H1 (cell line): Measurements from ENCODE around the gene BPIFB4. TPM values are rescaled to one million over a fixed set of nuclear protein-coding genes. Genes with fewer than 3 reads are reported as not detected.

Source experiments
- ASH2L ChIP-seq: fragments of 200-600, 300-600 bp; sonication (generic); IDR thresholded peaks from one replicate; pipeline ENCODE4 v1.7.1; 2017; ENCODE audit warnings: low read length
- GTF2F1 ChIP-seq: IDR thresholded peaks from 2 replicates; pipeline ENCODE4 v1.6.1; 2012; ENCODE audit warnings: low read depth, low read length, improper control_type of control experiment, borderline replicate concordance
- HDAC6 ChIP-seq: IDR thresholded peaks from one replicate; pipeline ENCODE4 v1.7.1; 2012; ENCODE audit warnings: low read depth, mild to moderate bottlenecking, inconsistent platforms, low read length, moderate library complexity
- KDM4A ChIP-seq: IDR thresholded peaks from one replicate; pipeline ENCODE4 v1.7.1; 2012; ENCODE audit warnings: low read depth, mild to moderate bottlenecking, moderate library complexity, low read length, inconsistent platforms; ENCODE audit not compliant: severe bottlenecking
- SIX5 ChIP-seq: IDR thresholded peaks from 2 replicates; pipeline ENCODE4 v1.6.1; 2011; ENCODE audit warnings: mild to moderate bottlenecking, low read depth, low read length
- polyA plus RNA-seq, 7 experiments: library from polyadenylated mRNA; depleted of rRNA in 3 of 7; stranded (reverse) in 5 of 7; unstranded in 2 of 7; fragments of >200 nt in 5 of 7; fragments of 200-250 nt in 2 of 7; gene quantifications; 1 replicate in 5 of 7; 2 replicates in 1 of 7; 4 replicates in 1 of 7; pipeline versions ENCODE4 v1.2.1 to v1.2.3, GENCODE V29; 2011 to 2013; ENCODE audit warnings: missing spikeins in 2 of 7, mixed read lengths in 2 of 7
- total RNA-seq: library from RNA; stranded (reverse); fragmentation: NEBNext Ultra II Directional; extraction: Animal tissue kit (Norgen Biotek cat#: 25700); gene quantifications from 2 replicates; pipeline ENCODE4 v1.2.1, GENCODE V29; 2021
- TF ChIP-seq, protein P1 (sequence below): IDR thresholded peaks from 2 replicates; pipeline ENCODE4 v1.6.1; 2012; ENCODE audit warnings: low read length, inconsistent platforms

The BPIFB4 gene
- total and polyA plus RNA-seq, 2 of the 8 experiments (the other 6 are each of a cell fraction or from before 2014, with no cell fraction given): not detected

DNA sequence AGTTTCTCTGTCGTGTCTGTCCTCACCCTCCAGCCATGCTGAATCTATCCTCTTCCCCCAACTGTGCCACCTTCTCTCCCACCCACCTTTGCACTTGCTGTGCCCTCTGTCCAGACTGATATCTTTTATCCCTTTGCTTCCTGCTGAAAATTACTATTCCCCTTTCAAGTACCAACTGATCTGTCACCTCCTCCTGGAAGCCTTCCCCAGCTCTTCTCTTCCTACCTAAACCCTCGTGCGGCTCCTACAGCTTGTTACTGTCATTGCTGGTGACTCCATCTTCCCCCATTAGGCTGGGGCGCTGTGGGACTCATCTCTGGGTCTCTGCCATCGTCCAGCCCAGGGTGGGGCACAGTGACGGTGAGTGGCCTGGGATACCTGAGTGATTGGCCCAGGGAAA lies 46.9 kb upstream of the BPIFB4 start (continued):
- TF ChIP-seq ASH2L (no peak), SIX5 (no peak), HDAC6 (no peak), GTF2F1 (no peak), KDM4A (no peak)
- TF ChIP-seq, protein P1, sequence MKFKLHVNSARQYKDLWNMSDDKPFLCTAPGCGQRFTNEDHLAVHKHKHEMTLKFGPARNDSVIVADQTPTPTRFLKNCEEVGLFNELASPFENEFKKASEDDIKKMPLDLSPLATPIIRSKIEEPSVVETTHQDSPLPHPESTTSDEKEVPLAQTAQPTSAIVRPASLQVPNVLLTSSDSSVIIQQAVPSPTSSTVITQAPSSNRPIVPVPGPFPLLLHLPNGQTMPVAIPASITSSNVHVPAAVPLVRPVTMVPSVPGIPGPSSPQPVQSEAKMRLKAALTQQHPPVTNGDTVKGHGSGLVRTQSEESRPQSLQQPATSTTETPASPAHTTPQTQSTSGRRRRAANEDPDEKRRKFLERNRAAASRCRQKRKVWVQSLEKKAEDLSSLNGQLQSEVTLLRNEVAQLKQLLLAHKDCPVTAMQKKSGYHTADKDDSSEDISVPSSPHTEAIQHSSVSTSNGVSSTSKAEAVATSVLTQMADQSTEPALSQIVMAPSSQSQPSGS: no peak
